ENCODE measurements around the gene TSPAN15.

The TSPAN15 gene

GRCh38 chr10:69470463-69471384, 19.5 kb downstream of the TSPAN15 start:
- Histone ChIP-seq H3K9me3 (ENCODE audit: control insufficient read depth in 1 of 2, low read length in 2 of 2) (no peaks in the 10 kb centered on the region), H3K4me1 (ENCODE audit: control insufficient read depth in 1 of 2, insufficient read depth in 2 of 2, low read length in 2 of 2) (peaks cover 44 to 50% of the 10 kb centered on the region in 2 donors), H3K27ac (ENCODE audit: low read depth, low read length) (no peak overlapping the region)

GRCh38 chr10:69472142-69472541, 20.9 kb downstream of the TSPAN15 start:
- Histone ChIP-seq H3K9me3 (ENCODE audit: control insufficient read depth in 1 of 2, low read length in 2 of 2) (no peaks in the 10 kb centered on the region), H3K4me3 (ENCODE audit: low read depth in 1 of 2, low read length in 2 of 2) (no peak overlapping the region), H3K27ac (ENCODE audit: low read depth, low read length) (no peak overlapping the region), H3K9ac (ENCODE audit: low read depth in 1 of 2, low read length in 2 of 2) (no peak overlapping the region), H3K36me3 (ENCODE audit: control insufficient read depth in 1 of 2, insufficient read depth in 2 of 2, low read length in 2 of 2) (peaks cover 0 to 6% of the 10 kb centered on the region in 2 donors), H3K27me3 (ENCODE audit: control insufficient read depth in 1 of 2, insufficient read depth in 2 of 2, low read length in 2 of 2) (no peaks in the 10 kb centered on the region), H3K4me1 (ENCODE audit: control insufficient read depth in 1 of 2, insufficient read depth in 2 of 2, low read length in 2 of 2) (peaks cover 38 to 45% of the 10 kb centered on the region in 2 donors)

More at GRCh38 chr10:69470463-69471384, 19.5 kb downstream of the TSPAN15 start:
- Histone ChIP-seq H3K4me3 (ENCODE audit: low read depth in 1 of 2, low read length in 2 of 2) (no peak overlapping the region), H3K36me3 (ENCODE audit: control insufficient read depth in 1 of 2, insufficient read depth in 2 of 2, low read length in 2 of 2) (peaks cover 0 to 6% of the 10 kb centered on the region in 2 donors), H3K27me3 (ENCODE audit: control insufficient read depth in 1 of 2, insufficient read depth in 2 of 2, low read length in 2 of 2) (no peaks in the 10 kb centered on the region), H3K9ac (ENCODE audit: low read depth in 1 of 2, low read length in 2 of 2) (no peak overlapping the region)

GRCh38 chr10:69472544-69472943, 21.3 kb downstream of the TSPAN15 start:
- H3K9ac ChIP-seq (ENCODE audit: low read depth in 1 of 2, low read length in 2 of 2) = no peak overlapping the region
- H3K27ac ChIP-seq (ENCODE audit: low read depth, low read length) = no peak overlapping the region
- H3K36me3 ChIP-seq (ENCODE audit: control insufficient read depth in 1 of 2, insufficient read depth in 2 of 2, low read length in 2 of 2) = peaks cover 0 to 6% of the 10 kb centered on the region in 2 donors
- H3K27me3 ChIP-seq (ENCODE audit: control insufficient read depth in 1 of 2, insufficient read depth in 2 of 2, low read length in 2 of 2) = no peaks in the 10 kb centered on the region
- H3K4me1 ChIP-seq (ENCODE audit: control insufficient read depth in 1 of 2, insufficient read depth in 2 of 2, low read length in 2 of 2) = peaks cover 38 to 45% of the 10 kb centered on the region in 2 donors
- H3K4me3 ChIP-seq (ENCODE audit: low read depth in 1 of 2, low read length in 2 of 2) = no peak overlapping the region
- no peaks in the 10 kb centered on the region for H3K9me3 ChIP-seq (ENCODE audit: control insufficient read depth in 1 of 2, low read length in 2 of 2)

- Histone ChIP-seq H3K9me3 (ENCODE audit: control insufficient read depth in 1 of 2, low read length in 2 of 2) (no peaks in the 10 kb centered on the region), H3K9ac (ENCODE audit: low read depth in 1 of 2, low read length in 2 of 2) (no peak overlapping the region), H3K27ac (ENCODE audit: low read depth, low read length) (peak overlapping the region; percentile 39), H3K36me3 (ENCODE audit: control insufficient read depth in 1 of 2, insufficient read depth in 2 of 2, low read length in 2 of 2) (peaks cover 0 to 6% of the 10 kb centered on the region in 2 donors), H3K27me3 (ENCODE audit: control insufficient read depth in 1 of 2, insufficient read depth in 2 of 2, low read length in 2 of 2) (no peaks in the 10 kb centered on the region), H3K4me1 (ENCODE audit: control insufficient read depth in 1 of 2, insufficient read depth in 2 of 2, low read length in 2 of 2) (peaks cover 34 to 40% of the 10 kb centered on the region in 2 donors), H3K4me3 (ENCODE audit: low read depth in 1 of 2, low read length in 2 of 2) (no peak overlapping the region)
Measured at GRCh38 chr10:69473304-69473990, 22.2 kb downstream of the TSPAN15 start.

GRCh38 chr10:69474742-69475432, 23.6 kb downstream of the TSPAN15 start:
- Histone ChIP-seq H3K9me3 (ENCODE audit: control insufficient read depth in 1 of 2, low read length in 2 of 2) (no peaks in the 10 kb centered on the region), H3K9ac (ENCODE audit: low read depth in 1 of 2, low read length in 2 of 2) (peak overlapping the region in 1 of 2 donors; percentile 20), H3K36me3 (ENCODE audit: control insufficient read depth in 1 of 2, insufficient read depth in 2 of 2, low read length in 2 of 2) (peaks cover 0 to 5% of the 10 kb centered on the region in 2 donors), H3K27ac (ENCODE audit: low read depth, low read length) (peak overlapping the region; percentile 69), H3K27me3 (ENCODE audit: control insufficient read depth in 1 of 2, insufficient read depth in 2 of 2, low read length in 2 of 2) (no peaks in the 10 kb centered on the region), H3K4me1 (ENCODE audit: control insufficient read depth in 1 of 2, insufficient read depth in 2 of 2, low read length in 2 of 2) (peaks cover 38 to 43% of the 10 kb centered on the region in 2 donors), H3K4me3 (ENCODE audit: low read depth in 1 of 2, low read length in 2 of 2) (no peak overlapping the region)

- H3K27ac ChIP-seq (ENCODE audit: low read depth, low read length) = no peak overlapping the region
- no peaks in the 10 kb centered on the region for H3K36me3 ChIP-seq (ENCODE audit: control insufficient read depth in 1 of 2, insufficient read depth in 2 of 2, low read length in 2 of 2)
- no peaks in the 10 kb centered on the region for H3K27me3 ChIP-seq (ENCODE audit: control insufficient read depth in 1 of 2, insufficient read depth in 2 of 2, low read length in 2 of 2)
- peaks cover 38 to 46% of the 10 kb centered on the region in 2 donors for H3K4me1 ChIP-seq (ENCODE audit: control insufficient read depth in 1 of 2, insufficient read depth in 2 of 2, low read length in 2 of 2)
- no peak overlapping the region for H3K4me3 ChIP-seq (ENCODE audit: low read depth in 1 of 2, low read length in 2 of 2)
- no peak overlapping the region for H3K9ac ChIP-seq (ENCODE audit: low read depth in 1 of 2, low read length in 2 of 2)
- H3K9me3 ChIP-seq (ENCODE audit: control insufficient read depth in 1 of 2, low read length in 2 of 2) = no peaks in the 10 kb centered on the region
Measured at GRCh38 chr10:69475433-69475830, 24.2 kb downstream of the TSPAN15 start.

- no peak overlapping the region for H3K27ac ChIP-seq (ENCODE audit: low read depth, low read length)
- H3K4me1 ChIP-seq (ENCODE audit: control insufficient read depth in 1 of 2, insufficient read depth in 2 of 2, low read length in 2 of 2) = peaks cover 36 to 43% of the 10 kb centered on the region in 2 donors
- H3K9ac ChIP-seq (ENCODE audit: low read depth in 1 of 2, low read length in 2 of 2) = no peak overlapping the region
- no peaks in the 10 kb centered on the region for H3K27me3 ChIP-seq (ENCODE audit: control insufficient read depth in 1 of 2, insufficient read depth in 2 of 2, low read length in 2 of 2)
- no peaks in the 10 kb centered on the region for H3K9me3 ChIP-seq (ENCODE audit: control insufficient read depth in 1 of 2, low read length in 2 of 2)
- H3K4me3 ChIP-seq (ENCODE audit: low read depth in 1 of 2, low read length in 2 of 2) = no peak overlapping the region
- peaks cover 0 to 5% of the 10 kb centered on the region in 2 donors for H3K36me3 ChIP-seq (ENCODE audit: control insufficient read depth in 1 of 2, insufficient read depth in 2 of 2, low read length in 2 of 2)
Measured at GRCh38 chr10:69477968-69478597, 26.8 kb downstream of the TSPAN15 start.

GRCh38 chr10:69479240-69480067, 28.2 kb downstream of the TSPAN15 start:
- Histone ChIP-seq H3K4me3 (ENCODE audit: low read depth in 1 of 2, low read length in 2 of 2) (no peak overlapping the region), H3K36me3 (ENCODE audit: control insufficient read depth in 1 of 2, insufficient read depth in 2 of 2, low read length in 2 of 2) (peaks cover under 1 to 15% of the 10 kb centered on the region in 2 donors), H3K27me3 (ENCODE audit: control insufficient read depth in 1 of 2, insufficient read depth in 2 of 2, low read length in 2 of 2) (no peaks in the 10 kb centered on the region), H3K9ac (ENCODE audit: low read depth in 1 of 2, low read length in 2 of 2) (no peak overlapping the region), H3K27ac (ENCODE audit: low read depth, low read length) (peak overlapping the region; percentile 42), H3K4me1 (ENCODE audit: control insufficient read depth in 1 of 2, insufficient read depth in 2 of 2, low read length in 2 of 2) (peaks cover 23 to 29% of the 10 kb centered on the region in 2 donors), H3K9me3 (ENCODE audit: control insufficient read depth in 1 of 2, low read length in 2 of 2) (no peaks in the 10 kb centered on the region)

GRCh38 chr10:69480068-69480412, 28.8 kb downstream of the TSPAN15 start:
- Histone ChIP-seq H3K9me3 (ENCODE audit: control insufficient read depth in 1 of 2, low read length in 2 of 2) (no peaks in the 10 kb centered on the region), H3K36me3 (ENCODE audit: control insufficient read depth in 1 of 2, insufficient read depth in 2 of 2, low read length in 2 of 2) (peaks cover 7 to 20% of the 10 kb centered on the region in 2 donors), H3K27me3 (ENCODE audit: control insufficient read depth in 1 of 2, insufficient read depth in 2 of 2, low read length in 2 of 2) (no peaks in the 10 kb centered on the region), H3K27ac (ENCODE audit: low read depth, low read length) (peak overlapping the region; percentile 42), H3K9ac (ENCODE audit: low read depth in 1 of 2, low read length in 2 of 2) (no peak overlapping the region), H3K4me3 (ENCODE audit: low read depth in 1 of 2, low read length in 2 of 2) (no peak overlapping the region), H3K4me1 (ENCODE audit: control insufficient read depth in 1 of 2, insufficient read depth in 2 of 2, low read length in 2 of 2) (peaks cover 17 to 23% of the 10 kb centered on the region in 2 donors)

Measured in duodenal mucosa (tissue), 2 donors.